HG02970 (cell line): ENCODE measurements around the gene PDSS2.

ENCODE experiments used
- ATAC-seq: cut with Tn5 transposase; IDR thresholded peaks from one replicate; pipeline ENCODE4 v1.9.1; 2021; ENCODE audit warnings: mild to moderate bottlenecking, moderate library complexity, moderate number of reproducible peaks; ENCODE audit not compliant: unreplicated experiment, low FRiP score

The PDSS2 gene

DNA sequence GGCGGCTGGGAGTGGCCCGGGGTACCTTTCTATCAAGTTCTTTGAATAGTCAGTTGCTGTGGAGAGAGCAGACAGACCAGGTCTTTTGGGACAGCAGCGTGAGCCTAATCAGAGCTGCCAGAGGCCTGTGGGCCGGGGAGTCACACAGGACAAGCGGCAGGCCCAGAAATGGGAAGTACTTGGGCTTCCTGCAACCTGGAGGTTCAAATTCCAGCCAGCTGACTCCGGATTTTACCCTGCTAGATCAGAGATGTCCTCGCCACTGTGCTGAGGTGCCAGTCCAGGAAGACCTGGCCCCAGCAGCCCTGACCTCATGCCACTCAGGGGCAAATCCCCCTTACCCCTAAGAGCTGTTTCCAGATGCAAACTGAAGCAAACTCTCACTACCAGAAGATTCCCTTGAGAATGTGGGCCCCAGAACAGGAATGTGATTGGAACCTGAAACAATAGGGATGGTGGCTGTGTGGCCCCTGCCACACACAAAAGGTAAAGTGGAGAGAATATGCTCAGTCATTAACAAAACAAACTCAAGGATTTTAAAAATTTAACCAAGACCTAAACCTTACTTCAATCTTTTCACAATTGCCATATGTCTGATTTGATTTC is 353.8 kb downstream of the PDSS2 start:
- no peak for ATAC-seq

- ATAC-seq: no peak
Observed at GRCh38 chr6:107103082-107103481, 356.3 kb downstream of the PDSS2 start.
